AG10803 (cell line): Measurements from ENCODE around the gene ARMS2.

Experiments used
- DNase-seq: peaks from one replicate; pipeline ENCODE4 v3.0.0; 2010; ENCODE audit warnings: low read depth
- H3K4me3 ChIP-seq: 2 replicates; pipeline ENCODE4 v1.5.1; 2011; ENCODE audit warnings: mild to moderate bottlenecking, low read length, control low read depth
- CTCF ChIP-seq: conservative IDR thresholded peaks from 2 replicates; pipeline ENCODE4 v1.5.1; 2011; ENCODE audit warnings: mild to moderate bottlenecking, low read length, control low read depth, inconsistent platforms

The ARMS2 gene, protein sequence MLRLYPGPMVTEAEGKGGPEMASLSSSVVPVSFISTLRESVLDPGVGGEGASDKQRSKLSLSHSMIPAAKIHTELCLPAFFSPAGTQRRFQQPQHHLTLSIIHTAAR

GRCh38 chr10:122454603-122455080, at the start of gene ARMS2:
TSS of gene ARMS2 (plus strand) at chr10:122454653. CDS start at chr10:122454728, 75 bp downstream.
- no peak for TF ChIP-seq CTCF
- no peak for DNase-seq

GRCh38 chr10:122407375-122408125, 46.9 kb upstream of the ARMS2 start:
- no peak for TF ChIP-seq CTCF
- H3K4me3 ChIP-seq, result no peak overlapping the region
- peak; percentile 51 for DNase-seq

More at GRCh38 chr10:122454603-122455080, at the start of gene ARMS2:
- H3K4me3 ChIP-seq, result no peak within 1 kb of the TSS

GRCh38 chr10:122413327-122413726, 41.1 kb upstream of the ARMS2 start:
- H3K4me3 ChIP-seq, result no peak overlapping the region
- no peak for TF ChIP-seq CTCF
- no peak for DNase-seq

DNA sequence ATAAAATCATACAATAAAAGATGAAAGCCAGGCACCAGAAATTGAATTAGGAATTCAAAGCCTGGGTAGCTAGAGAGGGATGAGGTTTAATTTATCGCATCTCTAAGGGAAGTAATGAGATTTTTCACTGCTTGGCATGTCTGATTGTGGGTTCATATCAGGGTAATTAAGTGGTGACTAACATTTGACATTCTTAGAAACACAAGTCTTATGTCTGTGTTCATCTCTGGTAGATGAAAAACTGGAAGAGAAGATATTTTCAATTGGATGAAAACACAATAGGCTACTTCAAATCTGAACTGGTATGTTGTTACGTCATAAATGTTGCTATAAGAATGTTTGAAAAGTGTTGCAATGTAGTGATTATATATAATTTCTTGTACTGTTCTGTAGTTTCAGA, 36.8 kb upstream of the ARMS2 start:
- peak; percentile 73 for DNase-seq
- H3K4me3 ChIP-seq, result no peak overlapping the region
- TF ChIP-seq CTCF, result no peak

DNA sequence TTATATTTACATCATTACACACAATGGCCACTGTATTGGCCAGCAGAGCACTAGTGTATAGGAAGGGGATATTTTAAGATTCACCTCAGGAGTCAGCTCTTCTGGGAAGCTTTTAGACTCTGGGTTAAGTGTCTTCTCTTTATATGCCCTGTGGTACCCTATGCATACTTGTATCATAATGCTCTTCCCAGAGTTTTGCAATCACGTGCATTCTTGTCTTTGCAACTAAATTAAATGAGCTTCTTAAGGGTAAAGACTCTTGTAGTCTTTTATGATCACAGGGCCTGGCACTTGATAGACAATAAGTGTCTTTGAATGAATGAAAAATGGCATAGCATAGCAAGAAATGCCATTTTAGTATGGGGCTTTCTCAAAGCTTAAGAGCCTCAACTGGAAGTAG, 35.4 kb upstream of the ARMS2 start:
- peak; percentile 27 for DNase-seq
- TF ChIP-seq CTCF, result no peak
- H3K4me3 ChIP-seq, result no peak overlapping the region

- H3K4me3 ChIP-seq, result no peak overlapping the region
- TF ChIP-seq CTCF, result no peak
- peak; percentile 94 for DNase-seq
These were observed 34.4 kb upstream of the ARMS2 start for GRCh38 chr10:122419876-122420623.

- DNase-seq, result no peak
- H3K4me3 ChIP-seq, result no peak overlapping the region
- no peak for TF ChIP-seq CTCF
These were observed 33.8 kb upstream of the ARMS2 start for GRCh38 chr10:122420624-122421007.
